Fibroblast of lung (primary cell): ENCODE results near the gene NMRAL1. TPM values are rescaled to one million over a fixed set of nuclear protein-coding genes. Genes with fewer than 3 reads are reported as not detected.

Experiments
- DNase-seq, 2 donors: peaks; one replicate each; pipeline versions ENCODE4 v3.0.0 to v3.0.0-alpha.2; 2010; ENCODE audit warnings: low read depth in 2 of 2
- H2AFZ ChIP-seq: 2 replicates; pipeline ENCODE4 v1.5.1; 2012; ENCODE audit warnings: low read length, control low read depth, inconsistent platforms
- H3K27ac ChIP-seq: 2 replicates; pipeline ENCODE4 v1.5.1; 2011; ENCODE audit warnings: low read length, control low read depth; ENCODE audit not compliant: insufficient read depth
- H3K27me3 ChIP-seq: 2 replicates; pipeline ENCODE4 v1.5.1; 2011; ENCODE audit warnings: mild to moderate bottlenecking, low read length; ENCODE audit not compliant: control insufficient read depth, insufficient read depth
- H3K36me3 ChIP-seq: 2 replicates; pipeline ENCODE4 v1.5.1; 2011; ENCODE audit warnings: low read length; ENCODE audit not compliant: control insufficient read depth, insufficient read depth
- H3K4me1 ChIP-seq: 2 replicates; pipeline ENCODE4 v1.5.1; 2011; ENCODE audit warnings: low read length; ENCODE audit not compliant: control insufficient read depth, insufficient read depth; ENCODE audit errors: extremely low read depth
- H3K4me2 ChIP-seq: 2 replicates; pipeline ENCODE4 v1.5.1; 2011; ENCODE audit warnings: low read length, control low read depth; ENCODE audit not compliant: insufficient read depth; ENCODE audit errors: extremely low read depth
- H3K4me3 ChIP-seq, 4 experiments: fragments of 200-600 bp in 1 of 4; sonication (generic) in 1 of 4; replicated peaks in 1 of 4; 2 replicates each; pipeline ENCODE4 v1.5.1; 2011 to 2016; ENCODE audit warnings: low read length in 4 of 4, low read depth in 3 of 4, mild to moderate bottlenecking in 3 of 4, control low read depth in 2 of 4, inconsistent platforms in 1 of 4, mixed read lengths in 1 of 4; ENCODE audit not compliant: insufficient read depth in 1 of 4; ENCODE audit errors: control extremely low read depth in 1 of 4
- H3K79me2 ChIP-seq: 2 replicates; pipeline ENCODE4 v1.5.1; 2012; ENCODE audit warnings: mild to moderate bottlenecking, low read length, inconsistent platforms; ENCODE audit not compliant: control insufficient read depth, insufficient read depth
- H3K9ac ChIP-seq: 2 replicates; pipeline ENCODE4 v1.5.1; 2011; ENCODE audit warnings: mild to moderate bottlenecking, low read length, control low read depth; ENCODE audit not compliant: insufficient read depth
- H3K9me3 ChIP-seq: 2 replicates; pipeline ENCODE4 v1.5.1; 2012; ENCODE audit warnings: low read depth, low read length; ENCODE audit not compliant: control insufficient read depth, insufficient read depth
- H4K20me1 ChIP-seq: 2 replicates; pipeline ENCODE4 v1.5.1; 2011; ENCODE audit warnings: low read length; ENCODE audit not compliant: control insufficient read depth, insufficient read depth; ENCODE audit errors: extremely low read depth
- EZH2 ChIP-seq: IDR thresholded peaks from 2 replicates; pipeline ENCODE4 v1.5.1; 2012; ENCODE audit warnings: low read length, control low read depth, mild to moderate bottlenecking; ENCODE audit errors: missing control alignments
- polyA plus RNA-seq, 2 donors: library from polyadenylated mRNA; depleted of rRNA in 1 of 2; stranded (reverse) in 1 of 2; unstranded in 1 of 2; fragments of >200 nt; gene quantifications; 2 replicates each; pipeline ENCODE4 v1.2.1, GENCODE V29; 2011 to 2012; ENCODE audit warnings: missing spikeins in 1 of 2
- total RNA-seq: library from RNA; depleted of rRNA; stranded (reverse); fragments of >200 nt; gene quantifications from 2 replicates; pipeline ENCODE4 v1.2.1, GENCODE V29; 2014
- TF ChIP-seq, protein P1 (sequence below), 2 donors: IDR thresholded peaks in 1 of 2; conservative IDR thresholded peaks in 1 of 2; 1 replicate in 1 of 2; 2 replicates in 1 of 2; pipeline ENCODE4 v1.5.1; 2011 to 2012; ENCODE audit warnings: low read length in 2 of 2, control low read depth in 1 of 2, inconsistent platforms in 1 of 2, low read depth in 1 of 2, mild to moderate bottlenecking in 1 of 2

NMRAL1 gene
- total and polyA plus RNA-seq, 2 donors (not counting 1 experiment from before 2014, with no cell fraction given) = 33.6 to 73.5 TPM

DNA sequence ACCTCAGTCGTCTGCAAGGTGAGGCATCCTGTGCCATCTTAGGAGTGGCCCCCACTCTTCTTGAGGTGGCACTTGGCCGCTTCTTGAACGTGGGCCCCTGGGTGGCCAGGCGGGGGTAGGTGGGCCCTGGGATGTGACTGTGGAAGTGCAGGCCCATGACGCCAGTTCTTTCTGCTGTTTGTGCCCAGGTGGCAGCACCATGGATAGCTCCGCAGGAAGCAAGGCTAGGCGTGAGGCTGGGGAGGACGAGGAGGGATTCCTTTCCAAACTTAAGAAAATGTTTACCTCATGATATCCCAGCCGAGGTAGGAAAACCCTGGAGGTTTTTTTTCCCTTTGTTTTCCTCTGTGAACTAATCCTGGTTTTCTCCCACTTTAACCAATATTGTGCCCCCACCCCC, 19.8 kb downstream of the NMRAL1 start:
- Histone ChIP-seq H3K36me3 (peaks cover 23% of the 10 kb centered on the region), H3K4me2 (no peak overlapping the region), H3K27ac (no peak overlapping the region), H2AFZ (no peak overlapping the region), H4K20me1 (no peaks in the 10 kb centered on the region), H3K4me3 (no peak overlapping the region), H3K79me2 (no peaks in the 10 kb centered on the region), H3K4me1 (peaks cover 4% of the 10 kb centered on the region), H3K27me3 (no peaks in the 10 kb centered on the region), H3K9me3 (no peaks in the 10 kb centered on the region), H3K9ac (no peak overlapping the region)
- no peak for DNase-seq
- TF ChIP-seq EZH2 = no peak
- TF ChIP-seq, protein P1, sequence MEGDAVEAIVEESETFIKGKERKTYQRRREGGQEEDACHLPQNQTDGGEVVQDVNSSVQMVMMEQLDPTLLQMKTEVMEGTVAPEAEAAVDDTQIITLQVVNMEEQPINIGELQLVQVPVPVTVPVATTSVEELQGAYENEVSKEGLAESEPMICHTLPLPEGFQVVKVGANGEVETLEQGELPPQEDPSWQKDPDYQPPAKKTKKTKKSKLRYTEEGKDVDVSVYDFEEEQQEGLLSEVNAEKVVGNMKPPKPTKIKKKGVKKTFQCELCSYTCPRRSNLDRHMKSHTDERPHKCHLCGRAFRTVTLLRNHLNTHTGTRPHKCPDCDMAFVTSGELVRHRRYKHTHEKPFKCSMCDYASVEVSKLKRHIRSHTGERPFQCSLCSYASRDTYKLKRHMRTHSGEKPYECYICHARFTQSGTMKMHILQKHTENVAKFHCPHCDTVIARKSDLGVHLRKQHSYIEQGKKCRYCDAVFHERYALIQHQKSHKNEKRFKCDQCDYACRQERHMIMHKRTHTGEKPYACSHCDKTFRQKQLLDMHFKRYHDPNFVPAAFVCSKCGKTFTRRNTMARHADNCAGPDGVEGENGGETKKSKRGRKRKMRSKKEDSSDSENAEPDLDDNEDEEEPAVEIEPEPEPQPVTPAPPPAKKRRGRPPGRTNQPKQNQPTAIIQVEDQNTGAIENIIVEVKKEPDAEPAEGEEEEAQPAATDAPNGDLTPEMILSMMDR (conservative IDR thresholded peaks at IDR 0.05 in 1 of 2, IDR thresholded peaks at IDR 0.05 in 1 of 2; ENCODE audit: low read depth in 1 of 2, low read length in 2 of 2) = no peak

DNA sequence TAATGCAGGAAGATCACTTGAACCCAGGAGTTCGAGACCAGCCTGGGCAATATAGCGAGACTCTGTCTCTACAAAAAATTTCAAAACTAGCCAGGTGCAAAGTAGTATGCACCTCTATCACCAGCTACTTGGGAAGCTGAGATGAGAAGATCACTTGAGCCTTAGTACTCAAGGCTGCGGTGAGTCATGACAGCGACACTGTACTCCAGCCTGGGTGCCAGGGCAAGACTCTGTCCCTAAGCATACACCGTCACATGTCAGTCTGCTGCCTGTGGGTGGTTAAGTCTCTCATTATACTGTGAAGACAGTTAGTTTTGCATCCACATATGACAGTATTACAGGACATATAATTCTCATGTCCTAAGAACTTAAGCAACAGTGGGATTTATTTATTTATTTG, 21.8 kb downstream of the NMRAL1 start:
- Histone ChIP-seq H3K36me3 (peaks cover 26% of the 10 kb centered on the region), H3K4me3 (no peak overlapping the region), H4K20me1 (no peaks in the 10 kb centered on the region), H3K9me3 (no peaks in the 10 kb centered on the region), H2AFZ (no peak overlapping the region), H3K79me2 (no peaks in the 10 kb centered on the region), H3K9ac (no peak overlapping the region), H3K27ac (no peak overlapping the region), H3K4me1 (no peaks in the 10 kb centered on the region), H3K27me3 (no peaks in the 10 kb centered on the region), H3K4me2 (no peak overlapping the region)
- DNase-seq = no peak
- TF ChIP-seq, protein P1 (conservative IDR thresholded peaks at IDR 0.05 in 1 of 2, IDR thresholded peaks at IDR 0.05 in 1 of 2; ENCODE audit: low read depth in 1 of 2, low read length in 2 of 2) = no peak
- no peak for TF ChIP-seq EZH2

DNA sequence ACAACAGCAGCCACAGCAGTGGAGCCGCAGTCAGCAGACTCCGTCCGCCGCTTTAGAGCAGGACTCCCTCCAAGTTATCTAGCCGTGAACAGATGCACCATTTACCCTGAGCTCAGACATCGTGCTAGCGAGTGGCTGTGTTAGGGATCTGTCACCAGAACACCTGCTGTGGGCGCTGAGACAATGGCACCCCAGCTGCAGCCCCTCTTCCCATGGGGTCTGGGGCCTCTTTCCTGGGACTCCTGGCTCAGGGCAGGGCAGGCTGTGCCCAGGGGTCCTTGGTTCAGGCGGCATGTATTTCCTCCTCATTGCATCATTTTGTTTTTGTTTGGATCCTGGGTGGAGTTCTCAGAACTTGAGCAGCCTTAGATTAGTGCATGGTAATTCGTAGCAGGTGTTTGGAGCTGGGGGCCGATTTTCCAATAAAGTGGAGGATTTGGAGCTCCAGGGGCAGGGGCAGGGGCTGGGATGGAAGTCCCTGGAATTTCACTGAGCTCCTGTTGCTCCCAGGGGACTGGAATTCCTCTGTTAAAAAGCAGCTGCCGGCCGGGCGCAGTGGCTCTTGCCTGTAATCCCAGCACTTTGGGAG, 23.4 kb downstream of the NMRAL1 start:
- Histone ChIP-seq H3K9me3 (no peaks in the 10 kb centered on the region), H3K79me2 (no peaks in the 10 kb centered on the region), H2AFZ (no peak overlapping the region), H4K20me1 (no peaks in the 10 kb centered on the region), H3K4me2 (no peak overlapping the region), H3K27ac (no peak overlapping the region), H3K4me1 (no peaks in the 10 kb centered on the region), H3K9ac (no peak overlapping the region), H3K4me3 (no peak overlapping the region), H3K36me3 (peaks cover 26% of the 10 kb centered on the region), H3K27me3 (no peaks in the 10 kb centered on the region)
- TF ChIP-seq, protein P1 (conservative IDR thresholded peaks at IDR 0.05 in 1 of 2, IDR thresholded peaks at IDR 0.05 in 1 of 2; ENCODE audit: low read depth in 1 of 2, low read length in 2 of 2) = no peak
- no peak for TF ChIP-seq EZH2
- DNase-seq = no peak
